NCI-H82 treated with DMSO at 0.1 percent for 48 hours (cell line): ENCODE data around the gene POLR1C.
"Not testable (repeated sequence)": the region's sequence is repeated elsewhere in the genome, so short reads cannot be mapped to it uniquely, and the experiment has no call there.

ENCODE experiments used
- DNase-seq: peaks from one replicate; lab custom pipeline; 2025; ENCODE audit not compliant: unreplicated experiment; lab: John Stamatoyannopoulos, UW

POLR1C gene

GRCh38 chr6:43547222-43547621 is 30.3 kb downstream of the POLR1C start:
- no peak for DNase-seq

GRCh38 chr6:43557620-43558019 is 40.7 kb downstream of the POLR1C start:
- not testable (repeated sequence) for DNase-seq

GRCh38 chr6:43559328-43559727 is 42.4 kb downstream of the POLR1C start:
- no peak for DNase-seq

GRCh38 chr6:43570876-43571441 is 54.1 kb downstream of the POLR1C start:
- DNase-seq: no peak
